ENCODE measurements around the gene RBM33. TPM values are rescaled to one million over a fixed set of nuclear protein-coding genes. Genes with fewer than 3 reads are reported as not detected.

Gene RBM33
- total and polyA plus RNA-seq, 10 of the 15 experiments (the other 5 are each of a cell fraction or from before 2014, with no cell fraction given): 4.7 to 67.2 (median 24.3) TPM

- peaks cover 0 to 1% of the 10 kb centered on the region in 2 experiments; a peak in 1 of 4 replicates for H3K36me3 ChIP-seq (ENCODE audit: control insufficient read depth in 2 of 2, insufficient read depth in 2 of 2, low read length in 1 of 2)
- H3K4me3 ChIP-seq: no peak overlapping the region
- intact Hi-C loops (cut with micrococcal nuclease; ENCODE audit: unreplicated experiment): no loop called here
- no peak overlapping the region for H3K27ac ChIP-seq (ENCODE audit: control insufficient read depth, insufficient read depth)
- no peak; the same call in 2 of the 3 replicates for ATAC-seq
- no peak for DNase-seq (ENCODE audit: low read depth, low spot score)
- no peak overlapping the region for H2AFZ ChIP-seq (ENCODE audit: control insufficient read depth, low read depth, low read length)
- CTCF ChIA-PET: no interaction called here
- no peaks in the 10 kb centered on the region for H3K9me3 ChIP-seq (replicated peaks; ENCODE audit: control insufficient read depth, insufficient read depth, low read length)
- TF ChIP-seq SKIL (IDR thresholded peaks at IDR 0.05; ENCODE audit: low read depth, poor library complexity, severe bottlenecking) (no peak), IRF4 (IDR thresholded peaks at IDR 0.05; ENCODE audit: low read depth, low read length) (no peak), BHLHE40 (IDR thresholded peaks at IDR 0.05; ENCODE audit: borderline replicate concordance in 1 of 2, low read depth in 2 of 2, low read length in 1 of 2) (no peak), SREBF1 (IDR thresholded peaks at IDR 0.05; ENCODE audit: low read length) (no peak), EGR1 (IDR thresholded peaks at IDR 0.05; ENCODE audit: borderline replicate concordance in 1 of 2, low read depth in 2 of 2, low read length in 2 of 2) (no peak), RFX5 (IDR thresholded peaks at IDR 0.05; ENCODE audit: low read depth, low read length) (no peak), RELB (IDR thresholded peaks at IDR 0.05; ENCODE audit: low read depth) (no peak), KDM1A (IDR thresholded peaks at IDR 0.05; ENCODE audit: borderline replicate concordance) (no peak), SP1 (IDR thresholded peaks at IDR 0.05; ENCODE audit: low read depth, low read length) (no peak), TAF1 (IDR thresholded peaks at IDR 0.05; ENCODE audit: borderline replicate concordance, low read depth, low read length) (no peak), POLR2A (IDR thresholded peaks at IDR 0.05; ENCODE audit: low read depth, low read length) (no peak), HDAC2 (IDR thresholded peaks at IDR 0.05) (no peak)
- no peak overlapping the region for H3K4me2 ChIP-seq (ENCODE audit: control insufficient read depth, insufficient read depth)
- in situ Hi-C loops (cut with MboI): no loop called here
- H3K4me1 ChIP-seq (ENCODE audit: control insufficient read depth, insufficient read depth, low read length): no peaks in the 10 kb centered on the region
- no peak for FAIRE-seq
- H3K27me3 ChIP-seq (replicated peaks in 1 of 2; ENCODE audit: control insufficient read depth in 2 of 2, insufficient read depth in 2 of 2, low read length in 1 of 2): no peaks in the 10 kb centered on the region; a peak in 1 of 4 replicates
- SMC1A ChIA-PET (ENCODE audit: uncharacterized antibody, unreplicated experiment): no interaction called here
- BruUV-seq (replicated peaks): no TSS peak
- POLR2A ChIA-PET: no interaction called here
- WGBS (ENCODE audit: insufficient coverage, insufficient replicate concordance, low lambda C conversion rate, missing lambda C conversion rate): 78% methylated on average over 20 of the region's 22 CpGs
- no peaks in the 10 kb centered on the region for H4K20me1 ChIP-seq (ENCODE audit: control insufficient read depth, insufficient read depth)
- RAD21 ChIA-PET (ENCODE audit: unreplicated experiment): no interaction called here
- no peaks in the 10 kb centered on the region for H3K79me2 ChIP-seq (ENCODE audit: control insufficient read depth, insufficient read depth, low read length)
- no peak overlapping the region for H3K9ac ChIP-seq (ENCODE audit: control insufficient read depth, insufficient read depth, low read length)
Observed at GRCh38 chr7:155788616-155789000, 144.1 kb downstream of the RBM33 start.
